Osteoblast (primary cell): ENCODE results near the gene DVL1. TPM values are rescaled to one million over a fixed set of nuclear protein-coding genes. Genes with fewer than 3 reads are reported as not detected.

Experiments used
- DNase-seq: peaks from one replicate; pipeline ENCODE4 v3.0.0; 2011; ENCODE audit warnings: low spot score, mixed read lengths; ENCODE audit not compliant: insufficient read length; ENCODE audit errors: missing footprints
- H2AFZ ChIP-seq: 2 replicates; pipeline ENCODE4 v1.6.0; 2011; ENCODE audit warnings: mild to moderate bottlenecking, low read length
- H3K27ac ChIP-seq: 2 replicates; pipeline ENCODE4 v1.5.1; 2011; ENCODE audit warnings: mild to moderate bottlenecking, low read depth, low read length, moderate library complexity
- H3K27me3 ChIP-seq: 2 replicates; pipeline ENCODE4 v1.6.0; 2012; ENCODE audit warnings: mild to moderate bottlenecking, control low read depth, inconsistent platforms, low read length, moderate library complexity; ENCODE audit not compliant: insufficient read depth
- H3K36me3 ChIP-seq: 2 replicates; pipeline ENCODE4 v1.5.1; 2011; ENCODE audit warnings: mild to moderate bottlenecking, low read length, control low read depth, moderate library complexity; ENCODE audit not compliant: insufficient read depth
- H3K4me1 ChIP-seq: 2 replicates; pipeline ENCODE4 v1.5.1; 2011; ENCODE audit warnings: mild to moderate bottlenecking, low read length, control low read depth, moderate library complexity; ENCODE audit not compliant: insufficient read depth
- H3K4me2 ChIP-seq: 2 replicates; pipeline ENCODE4 v1.6.0; 2011; ENCODE audit warnings: mild to moderate bottlenecking, low read length; ENCODE audit not compliant: insufficient read depth
- H3K4me3 ChIP-seq: fragments of 200-600 bp; sonication (generic); 3 replicates; pipeline ENCODE4 v1.5.1; 2012; ENCODE audit warnings: mild to moderate bottlenecking, low read length, inconsistent platforms; ENCODE audit not compliant: insufficient read depth
- H3K79me2 ChIP-seq: 2 replicates; pipeline ENCODE4 v1.6.0; 2012; ENCODE audit warnings: mild to moderate bottlenecking, low read length, control low read depth, inconsistent platforms; ENCODE audit not compliant: insufficient read depth
- H3K9me3 ChIP-seq: 2 replicates; pipeline ENCODE4 v1.5.1; 2011; ENCODE audit warnings: low read depth, low read length, control low read depth
- H4K20me1 ChIP-seq: 2 replicates; pipeline ENCODE4 v1.6.0; 2012; ENCODE audit warnings: mild to moderate bottlenecking, low read length, control low read depth; ENCODE audit not compliant: insufficient read depth
- CTCF ChIP-seq: IDR thresholded peaks from 2 replicates; pipeline ENCODE4 v1.5.1; 2011; ENCODE audit warnings: mild to moderate bottlenecking, low read depth, low read length, moderate library complexity; ENCODE audit errors: extremely low read depth
- total RNA-seq: library from RNA; depleted of rRNA; stranded (reverse); fragments of >200 nt; gene quantifications from 2 replicates; pipeline ENCODE4 v1.2.3, GENCODE V29; 2012

The DVL1 gene
- total RNA-seq, 1 donor, result 73.5 TPM

GRCh38 chr1:1294250-1294890 lies 54.8 kb downstream of the DVL1 start:
- Histone ChIP-seq H3K4me1 (peaks cover 5% of the 10 kb centered on the region), H3K27me3 (no peaks in the 10 kb centered on the region), H3K36me3 (no peaks in the 10 kb centered on the region), H3K4me3 (no peak overlapping the region), H3K4me2 (no peak overlapping the region), H3K9me3 (no peaks in the 10 kb centered on the region), H2AFZ (no peak overlapping the region), H3K79me2 (no peaks in the 10 kb centered on the region), H4K20me1 (peaks cover 18% of the 10 kb centered on the region), H3K27ac (no peak overlapping the region)
- no peak for TF ChIP-seq CTCF
- DNase-seq, result no peak

- H3K27ac ChIP-seq, result no peak overlapping the region
- no peak for TF ChIP-seq CTCF
- no peak for DNase-seq
Observed at GRCh38 chr1:1293263-1294249, 55.7 kb downstream of the DVL1 start.

DNA sequence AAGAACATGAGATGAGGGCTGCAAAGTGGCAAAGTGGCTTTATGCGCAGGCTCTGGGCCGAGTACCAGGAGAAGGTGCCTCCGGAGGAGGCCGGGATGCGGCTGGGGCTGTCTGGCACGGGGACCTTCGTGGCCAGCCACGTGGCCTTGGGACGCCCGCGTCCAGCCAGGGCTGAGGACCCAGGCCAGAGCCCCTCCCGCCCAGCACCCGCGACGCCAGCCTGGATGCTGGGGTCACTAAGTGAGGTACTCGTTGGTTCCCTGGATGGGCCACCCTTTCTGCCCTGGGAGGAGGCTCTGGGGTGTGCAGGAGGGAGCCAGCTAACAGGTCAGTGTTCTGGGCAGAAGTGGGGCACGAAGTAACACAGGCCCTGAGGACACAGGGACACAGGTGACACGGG lies 56.4 kb downstream of the DVL1 start:
- H3K27ac ChIP-seq, result no peak overlapping the region
- no peaks in the 10 kb centered on the region for H3K27me3 ChIP-seq
- H3K4me3 ChIP-seq, result no peak overlapping the region
- no peaks in the 10 kb centered on the region for H3K36me3 ChIP-seq
- no peaks in the 10 kb centered on the region for H3K79me2 ChIP-seq
- H2AFZ ChIP-seq, result no peak overlapping the region
- H4K20me1 ChIP-seq, result peaks cover 11% of the 10 kb centered on the region
- H3K9me3 ChIP-seq, result no peaks in the 10 kb centered on the region
- no peak overlapping the region for H3K4me2 ChIP-seq
- DNase-seq, result no peak
- peaks cover 5% of the 10 kb centered on the region for H3K4me1 ChIP-seq
- TF ChIP-seq CTCF, result no peak

More at GRCh38 chr1:1293263-1294249, 55.7 kb downstream of the DVL1 start:
- Histone ChIP-seq H2AFZ (no peak overlapping the region), H3K79me2 (no peaks in the 10 kb centered on the region), H3K36me3 (no peaks in the 10 kb centered on the region), H4K20me1 (peaks cover 11% of the 10 kb centered on the region), H3K9me3 (no peaks in the 10 kb centered on the region), H3K27me3 (no peaks in the 10 kb centered on the region), H3K4me2 (no peak overlapping the region), H3K4me1 (peaks cover 5% of the 10 kb centered on the region), H3K4me3 (no peak overlapping the region)

DNA sequence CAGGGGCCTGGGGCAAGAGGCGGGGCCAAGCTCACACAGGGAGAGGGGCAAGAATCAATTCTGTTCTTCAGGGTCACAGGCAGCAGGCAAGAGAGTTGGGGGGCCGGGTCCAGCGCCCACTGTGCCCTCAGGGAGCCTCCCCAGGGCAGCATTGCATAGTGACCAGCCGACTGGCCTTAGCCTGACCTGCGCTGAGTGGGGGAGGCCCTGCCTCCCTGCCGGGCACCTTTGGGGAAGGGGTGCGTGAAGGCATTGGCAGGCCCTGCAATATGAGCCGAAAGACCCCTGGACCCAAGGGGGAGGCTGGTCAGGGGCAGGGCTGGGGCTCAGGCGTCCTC lies 56.8 kb downstream of the DVL1 start:
- H4K20me1 ChIP-seq, result peaks cover 11% of the 10 kb centered on the region
- H3K27me3 ChIP-seq, result no peaks in the 10 kb centered on the region
- no peak for DNase-seq
- no peak overlapping the region for H3K27ac ChIP-seq
- H2AFZ ChIP-seq, result no peak overlapping the region
- TF ChIP-seq CTCF, result no peak
- no peak overlapping the region for H3K4me2 ChIP-seq
- H3K36me3 ChIP-seq, result no peaks in the 10 kb centered on the region
- H3K79me2 ChIP-seq, result no peaks in the 10 kb centered on the region
- H3K4me3 ChIP-seq, result no peak overlapping the region
- peaks cover 5% of the 10 kb centered on the region for H3K4me1 ChIP-seq
- H3K9me3 ChIP-seq, result no peaks in the 10 kb centered on the region
